ENCODE results near the gene HPCAL1.

GRCh38 chr2:10451819-10452218 lies 149.1 kb downstream of the HPCAL1 start:
- TF ChIP-seq CTCF (IDR thresholded peaks at IDR 0.05; ENCODE audit: low read depth, low read length, poor library complexity, severe bottlenecking) = no peak
- TF ChIP-seq EZH2phosphoT487 (IDR thresholded peaks at IDR 0.05; ENCODE audit: borderline replicate concordance, low read length) = no peak
